Dendritic cell treated with granulocyte-macrophage colony-stimulating factor and Interleukin-4, amounts not matched to agents 40 ng/mL and 50 ng/mL, for 4 days (primary cell): ENCODE data around the gene MSI2.

ENCODE experiments used
- H3K27ac Mint-ChIP-seq: one replicate; pipeline ENCODE4 v1.8.0; 2022; ENCODE audit warnings: mild to moderate bottlenecking, mixed read lengths
- H3K27me3 Mint-ChIP-seq: one replicate; pipeline ENCODE4 v1.8.0; 2022; ENCODE audit warnings: mild to moderate bottlenecking, mixed read lengths
- H3K36me3 Mint-ChIP-seq: one replicate; pipeline ENCODE4 v1.8.0; 2022; ENCODE audit warnings: low read depth, mixed read lengths
- H3K4me1 Mint-ChIP-seq: one replicate; pipeline ENCODE4 v1.8.0; 2022; ENCODE audit warnings: low read depth, mixed read lengths
- H3K4me3 Mint-ChIP-seq: one replicate; pipeline ENCODE4 v1.8.0; 2022; ENCODE audit warnings: mild to moderate bottlenecking, moderate library complexity, mixed read lengths
- H3K9me3 Mint-ChIP-seq: one replicate; pipeline ENCODE4 v1.8.0; 2022; ENCODE audit warnings: mixed read lengths
- intact Hi-C: fragments of 100-400 bp; cut with micrococcal nuclease; formaldehyde crosslinking; loops from one replicate; pipeline ENCODE4 v1.15.0; 2022

MSI2 gene

DNA sequence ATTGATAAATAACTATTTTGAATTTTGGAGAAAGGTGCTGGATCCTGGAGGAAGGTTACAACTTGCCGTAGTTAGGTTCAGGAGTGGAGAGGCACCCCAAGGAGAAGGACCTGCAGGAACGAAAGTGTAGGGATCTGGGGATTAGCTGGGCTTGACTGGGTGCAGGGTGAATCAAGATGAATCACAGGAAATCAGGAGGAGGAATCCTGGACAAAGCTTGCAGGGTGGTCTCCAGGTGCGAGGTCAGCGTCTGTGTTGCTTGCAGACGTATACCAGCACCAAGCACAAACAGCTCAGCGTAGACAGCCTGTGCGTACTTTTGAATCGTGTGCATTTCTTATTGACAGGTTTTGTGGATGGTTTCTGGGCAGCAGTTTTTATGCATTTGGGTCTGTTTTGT, 144.3 kb downstream of the MSI2 start:
- H3K36me3 Mint-ChIP-seq = peaks cover 6% of the 10 kb centered on the region
- no peak overlapping the region for H3K4me3 Mint-ChIP-seq
- no peaks in the 10 kb centered on the region for H3K9me3 Mint-ChIP-seq
- intact Hi-C loops = no loop called here
- peaks cover 2% of the 10 kb centered on the region for H3K4me1 Mint-ChIP-seq
- H3K27me3 Mint-ChIP-seq = no peaks in the 10 kb centered on the region
- H3K27ac Mint-ChIP-seq = no peak overlapping the region

DNA sequence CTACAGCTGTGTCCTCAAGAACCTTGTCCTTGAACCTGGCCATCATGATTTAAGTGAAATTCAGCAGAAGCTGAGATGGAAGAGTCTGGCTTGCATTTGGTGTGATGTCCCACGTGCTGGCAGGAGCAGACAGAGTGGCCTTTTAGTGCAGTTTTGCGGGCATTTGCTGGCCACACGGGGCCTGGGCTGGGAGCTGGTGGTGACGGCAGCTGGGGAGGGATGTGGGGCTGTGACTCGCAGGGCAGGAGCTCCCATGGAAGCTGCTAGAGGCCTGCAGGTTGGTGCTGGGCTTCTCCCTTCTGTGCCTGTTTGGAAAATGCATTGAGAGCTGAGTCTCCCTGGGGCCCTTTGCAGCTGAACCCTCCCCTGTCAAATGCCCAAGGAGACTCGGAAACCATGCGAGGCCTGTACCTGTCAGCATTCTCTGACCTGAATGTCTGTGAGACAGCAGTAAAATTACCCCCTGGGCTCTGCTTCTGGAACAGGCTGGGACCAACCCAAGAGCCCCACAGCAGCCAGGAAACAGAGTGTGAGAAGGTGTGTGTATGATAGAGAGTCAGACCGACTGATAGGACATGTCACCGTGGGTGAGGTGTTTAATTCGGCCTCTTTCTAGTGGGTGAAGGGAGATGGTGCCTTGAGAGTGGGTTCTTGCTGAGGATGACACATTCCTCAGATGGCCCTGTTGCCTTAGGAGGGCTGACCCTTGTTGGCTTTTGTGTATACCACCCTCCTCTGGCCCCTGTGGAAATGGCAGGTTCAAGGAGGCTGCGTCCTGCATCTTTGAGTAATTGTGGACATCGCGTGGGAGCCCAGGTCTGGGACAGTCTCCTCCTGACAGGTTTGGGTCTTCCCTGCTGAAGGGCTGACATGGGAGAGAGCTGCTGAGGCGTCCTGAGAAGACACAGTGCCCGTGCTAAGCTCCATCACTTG, 145.5 kb downstream of the MSI2 start:
- no peak overlapping the region for H3K4me3 Mint-ChIP-seq
- H3K36me3 Mint-ChIP-seq = peaks cover 6% of the 10 kb centered on the region
- H3K27me3 Mint-ChIP-seq = no peaks in the 10 kb centered on the region
- intact Hi-C loops = no loop called here
- no peaks in the 10 kb centered on the region for H3K9me3 Mint-ChIP-seq
- peaks cover 14% of the 10 kb centered on the region for H3K4me1 Mint-ChIP-seq
- H3K27ac Mint-ChIP-seq = no peak overlapping the region

DNA sequence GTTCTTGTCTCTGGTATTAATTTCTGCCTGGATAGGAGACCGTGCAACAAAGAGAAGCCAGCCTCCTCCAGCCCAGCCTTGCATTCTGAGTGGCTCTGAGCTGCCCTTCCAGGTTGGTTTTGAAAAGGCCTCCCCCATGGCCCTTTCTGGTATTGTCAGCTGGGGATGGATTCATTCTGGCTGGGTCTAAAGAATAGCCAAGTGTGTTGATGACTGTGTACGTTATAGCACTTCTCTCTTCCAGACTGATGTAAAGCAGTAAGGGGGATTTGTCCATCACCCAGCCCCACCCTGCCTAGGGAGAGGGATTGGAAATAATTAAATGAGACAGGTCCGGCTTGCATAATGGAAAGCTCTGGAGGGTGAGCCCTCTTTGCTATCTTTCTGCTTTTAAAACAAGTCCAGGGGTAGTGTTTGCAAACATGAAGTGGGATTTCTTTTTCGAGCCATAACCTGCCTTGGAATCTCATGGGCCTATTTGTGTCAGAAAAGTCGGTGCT, 146.4 kb downstream of the MSI2 start:
- H3K4me1 Mint-ChIP-seq = peaks cover 23% of the 10 kb centered on the region
- H3K27ac Mint-ChIP-seq = no peak overlapping the region
- no peaks in the 10 kb centered on the region for H3K9me3 Mint-ChIP-seq
- peaks cover 6% of the 10 kb centered on the region for H3K36me3 Mint-ChIP-seq
- no peaks in the 10 kb centered on the region for H3K27me3 Mint-ChIP-seq
- intact Hi-C loops = no loop called here
- H3K4me3 Mint-ChIP-seq = no peak overlapping the region

DNA sequence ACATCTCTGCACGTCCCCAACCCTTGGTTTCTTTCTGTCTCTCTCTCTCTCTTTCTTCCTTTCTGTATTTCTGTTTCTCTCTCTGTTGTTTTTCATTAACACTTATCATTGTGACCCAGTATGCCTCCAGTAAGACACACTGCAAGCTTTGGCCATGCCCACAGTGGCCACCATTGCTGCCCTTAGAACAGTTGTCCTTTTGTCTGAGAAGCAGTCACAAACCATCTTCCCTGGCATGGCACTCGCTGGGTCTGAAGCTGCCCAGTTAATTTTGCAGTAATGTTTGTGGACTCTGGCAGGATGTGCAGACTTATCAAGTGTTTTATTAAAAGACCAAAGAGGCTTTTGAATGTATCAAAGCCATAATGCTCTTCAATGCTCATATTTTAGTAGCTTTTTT, 146.9 kb downstream of the MSI2 start:
- Mint-ChIP-seq H3K27ac (no peak overlapping the region), H3K27me3 (no peaks in the 10 kb centered on the region), H3K4me3 (no peak overlapping the region), H3K4me1 (peaks cover 25% of the 10 kb centered on the region), H3K9me3 (no peaks in the 10 kb centered on the region), H3K36me3 (peaks cover 6% of the 10 kb centered on the region)
- intact Hi-C loops = no loop called here

DNA sequence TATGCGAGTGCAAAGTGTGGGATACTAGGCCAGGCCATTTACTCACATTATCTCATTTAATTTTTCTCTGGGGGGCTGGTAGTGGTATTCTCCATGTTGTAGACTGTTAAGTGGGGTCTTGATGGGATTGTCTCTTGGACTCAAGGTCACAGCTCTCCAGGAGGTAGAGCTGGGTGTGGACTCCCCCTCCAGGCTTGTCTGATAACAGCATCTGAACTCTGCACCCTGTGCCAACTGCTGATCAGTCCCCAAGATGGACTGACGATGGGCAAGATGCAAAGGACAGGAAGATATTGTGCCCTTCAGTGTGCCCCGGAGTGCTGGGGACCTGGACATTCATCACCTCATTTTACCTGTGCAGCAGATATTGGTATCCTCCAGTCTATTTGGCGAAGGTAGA, 147.8 kb downstream of the MSI2 start:
- Mint-ChIP-seq H3K4me1 (peaks cover 32% of the 10 kb centered on the region), H3K27me3 (no peaks in the 10 kb centered on the region), H3K36me3 (peaks cover 6% of the 10 kb centered on the region), H3K4me3 (no peak overlapping the region), H3K9me3 (no peaks in the 10 kb centered on the region), H3K27ac (no peak overlapping the region)
- intact Hi-C loops = no loop called here

DNA sequence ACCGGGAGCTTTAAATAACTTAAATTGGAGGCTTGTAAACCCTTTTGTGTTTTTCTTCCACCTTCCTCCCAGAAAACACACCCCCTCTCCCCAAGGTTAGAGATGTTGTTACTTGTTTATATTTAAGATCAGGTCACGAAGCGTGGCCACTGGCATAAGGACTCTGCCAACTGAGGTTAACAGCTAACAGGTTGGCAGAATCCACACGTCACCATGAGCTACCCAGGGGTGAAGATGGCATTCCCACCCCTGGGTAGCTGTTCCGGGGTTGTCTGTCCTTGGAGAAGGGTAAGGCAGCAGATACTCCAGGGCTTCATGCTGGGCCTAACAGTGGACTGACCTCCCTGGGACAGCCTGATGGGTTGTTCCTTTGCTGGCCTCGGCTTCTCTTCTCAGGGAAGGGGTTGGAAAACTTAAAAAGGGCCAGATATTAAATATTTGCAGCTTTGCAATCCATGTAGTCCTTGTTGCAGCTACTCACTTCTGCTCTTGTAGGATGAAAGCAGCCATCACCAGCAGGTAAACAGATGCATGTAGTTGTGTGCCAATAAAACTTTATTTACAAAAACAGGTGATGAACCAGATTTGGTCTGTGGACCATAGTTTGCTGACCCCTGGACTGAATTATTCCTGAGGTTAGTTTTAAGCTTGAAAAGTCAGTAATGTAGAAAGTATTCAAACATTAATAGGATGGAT, 148.6 kb downstream of the MSI2 start:
- no peaks in the 10 kb centered on the region for H3K9me3 Mint-ChIP-seq
- intact Hi-C loops = no loop called here
- no peak overlapping the region for H3K27ac Mint-ChIP-seq
- H3K36me3 Mint-ChIP-seq = peaks cover 6% of the 10 kb centered on the region
- no peaks in the 10 kb centered on the region for H3K27me3 Mint-ChIP-seq
- peaks cover 32% of the 10 kb centered on the region for H3K4me1 Mint-ChIP-seq
- no peak overlapping the region for H3K4me3 Mint-ChIP-seq

DNA sequence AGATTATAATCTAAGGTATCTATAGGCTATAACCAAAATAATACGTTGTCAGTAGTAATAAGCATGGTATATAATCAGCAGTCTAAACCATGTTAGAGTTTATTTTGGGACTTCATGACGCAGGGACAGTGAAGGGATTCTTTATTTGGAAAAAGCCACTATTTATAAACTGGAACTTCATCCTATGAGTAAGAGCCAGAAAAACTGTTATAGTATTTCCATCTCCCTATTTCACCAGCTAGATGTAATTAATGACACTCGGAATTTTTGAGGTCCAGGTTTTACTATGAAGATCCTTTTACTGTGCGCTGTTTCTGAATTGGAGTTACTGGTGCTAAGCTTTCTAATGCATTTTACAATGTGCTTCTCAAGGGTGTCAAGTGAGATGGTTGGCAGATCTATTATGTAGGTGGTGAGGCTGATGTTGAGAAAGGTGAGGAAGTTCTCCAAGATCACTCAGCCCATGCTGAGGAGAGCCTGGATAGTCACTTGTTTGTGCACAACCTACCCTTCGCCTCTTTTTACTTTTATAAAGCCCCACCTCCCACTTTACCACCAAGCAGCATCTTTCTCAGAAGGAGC, 149.3 kb downstream of the MSI2 start:
- intact Hi-C loops = no loop called here
- H3K36me3 Mint-ChIP-seq = peaks cover 6% of the 10 kb centered on the region
- no peaks in the 10 kb centered on the region for H3K27me3 Mint-ChIP-seq
- peaks cover 32% of the 10 kb centered on the region for H3K4me1 Mint-ChIP-seq
- H3K27ac Mint-ChIP-seq = no peak overlapping the region
- no peak overlapping the region for H3K4me3 Mint-ChIP-seq
- no peaks in the 10 kb centered on the region for H3K9me3 Mint-ChIP-seq

DNA sequence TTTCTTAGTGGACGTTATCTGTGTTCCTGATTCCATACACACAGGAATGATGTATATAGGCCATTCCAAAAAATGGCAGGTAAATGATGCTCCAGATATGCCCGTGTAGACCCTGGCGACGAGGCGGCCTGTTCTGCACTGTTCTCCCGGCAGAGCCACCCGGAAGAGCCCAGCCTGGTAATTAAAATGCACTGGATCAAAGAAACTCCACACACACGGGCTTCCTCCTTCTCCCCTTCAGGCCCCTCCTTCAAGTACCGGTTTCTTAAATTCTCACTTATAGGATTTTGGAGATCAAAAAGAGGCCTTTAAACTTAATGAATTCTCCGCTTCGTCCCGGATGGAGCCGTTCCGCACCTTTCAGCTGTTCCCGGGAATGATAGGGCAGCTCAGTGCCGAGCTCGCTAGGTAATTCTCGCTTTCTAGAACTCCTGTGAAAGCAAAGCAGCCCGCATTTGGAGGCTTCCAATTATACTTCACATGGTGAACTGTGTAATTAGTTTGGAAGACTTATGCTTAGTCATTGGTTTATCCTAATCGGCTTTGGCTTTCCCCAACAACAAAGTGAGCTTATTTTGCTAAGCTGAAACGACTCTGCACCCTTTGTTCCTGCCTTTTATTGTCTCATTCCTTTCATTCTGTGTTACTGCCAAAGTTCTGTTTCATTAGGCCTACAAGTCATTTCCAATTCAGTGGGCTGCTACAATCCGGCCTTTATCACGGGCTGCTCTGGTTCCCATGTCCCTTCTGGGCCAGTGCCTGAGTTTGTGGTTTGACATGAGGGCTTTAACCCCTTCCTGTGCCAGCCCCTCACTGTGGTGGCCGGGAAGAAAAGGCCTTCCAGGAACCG, 150.0 kb downstream of the MSI2 start:
- H3K36me3 Mint-ChIP-seq = peaks cover 6% of the 10 kb centered on the region
- peaks cover 32% of the 10 kb centered on the region for H3K4me1 Mint-ChIP-seq
- peak overlapping the region; percentile 54 for H3K27ac Mint-ChIP-seq
- no peaks in the 10 kb centered on the region for H3K9me3 Mint-ChIP-seq
- H3K4me3 Mint-ChIP-seq = peak overlapping the region; percentile 30
- H3K27me3 Mint-ChIP-seq = no peaks in the 10 kb centered on the region
- intact Hi-C loops = no loop called here

DNA sequence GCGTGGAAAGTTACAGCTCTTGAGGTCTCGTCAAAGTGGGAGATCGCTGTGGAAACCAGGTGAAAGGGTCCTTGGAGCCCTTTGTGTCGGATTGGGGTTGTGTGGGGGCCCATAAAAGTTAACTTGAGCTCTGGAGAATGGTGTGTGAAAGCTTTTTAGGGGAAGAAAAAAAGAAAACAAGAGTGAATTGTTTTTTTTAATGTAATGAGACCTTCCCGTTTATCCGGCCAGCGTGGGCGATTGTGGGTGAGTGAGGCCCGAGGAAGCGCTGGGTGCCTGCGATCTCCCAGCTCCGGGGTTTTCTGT, 150.6 kb downstream of the MSI2 start:
- peak overlapping the region; percentile 54 for H3K27ac Mint-ChIP-seq
- intact Hi-C loops = no loop called here
- no peaks in the 10 kb centered on the region for H3K9me3 Mint-ChIP-seq
- peaks cover 6% of the 10 kb centered on the region for H3K36me3 Mint-ChIP-seq
- peaks cover 32% of the 10 kb centered on the region for H3K4me1 Mint-ChIP-seq
- H3K27me3 Mint-ChIP-seq = no peaks in the 10 kb centered on the region
- peak overlapping the region; percentile 30 for H3K4me3 Mint-ChIP-seq

DNA sequence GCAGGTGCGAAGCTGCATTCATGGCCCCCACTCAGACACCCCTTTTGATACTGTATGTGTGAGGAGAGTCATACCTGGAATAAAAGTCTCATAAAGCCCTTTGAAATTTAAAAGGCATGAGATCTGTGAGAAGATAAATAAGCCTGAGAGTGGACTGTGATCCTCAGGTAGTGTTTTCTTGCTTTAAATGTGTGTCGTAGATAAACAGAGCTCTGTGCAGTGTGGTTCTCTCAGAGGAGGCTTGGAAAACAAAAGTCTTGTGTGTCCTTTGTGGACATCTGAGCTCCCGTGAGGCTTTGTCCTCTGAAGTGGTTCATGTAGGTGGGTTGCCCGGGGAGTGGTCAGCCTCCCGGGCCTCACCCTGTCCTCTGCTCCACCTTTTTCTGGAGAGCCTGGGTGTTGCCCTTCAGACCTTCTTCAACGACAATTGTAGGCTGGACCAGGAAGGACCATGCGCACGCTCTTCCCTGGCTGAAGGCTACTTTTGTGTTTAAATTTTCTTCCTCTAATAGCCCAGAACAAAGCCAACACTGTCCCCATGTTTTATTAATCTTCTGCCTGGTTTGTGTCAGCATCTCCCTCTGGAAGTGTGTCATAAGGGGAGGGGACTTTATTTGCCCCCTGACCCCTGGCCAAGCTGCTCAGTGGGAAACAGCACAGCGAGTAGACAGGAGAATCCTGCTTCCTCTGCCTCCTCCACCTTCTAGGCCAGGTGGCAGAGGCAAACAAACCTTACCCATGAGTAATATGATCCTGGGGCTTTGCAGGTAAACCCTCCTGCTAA, 151.2 kb downstream of the MSI2 start:
- peak overlapping the region; percentile 54 for H3K27ac Mint-ChIP-seq
- intact Hi-C loops = no loop called here
- no peaks in the 10 kb centered on the region for H3K9me3 Mint-ChIP-seq
- peaks cover 32% of the 10 kb centered on the region for H3K4me1 Mint-ChIP-seq
- no peaks in the 10 kb centered on the region for H3K27me3 Mint-ChIP-seq
- H3K4me3 Mint-ChIP-seq = peak overlapping the region; percentile 42
- H3K36me3 Mint-ChIP-seq = peaks cover 6% of the 10 kb centered on the region

DNA sequence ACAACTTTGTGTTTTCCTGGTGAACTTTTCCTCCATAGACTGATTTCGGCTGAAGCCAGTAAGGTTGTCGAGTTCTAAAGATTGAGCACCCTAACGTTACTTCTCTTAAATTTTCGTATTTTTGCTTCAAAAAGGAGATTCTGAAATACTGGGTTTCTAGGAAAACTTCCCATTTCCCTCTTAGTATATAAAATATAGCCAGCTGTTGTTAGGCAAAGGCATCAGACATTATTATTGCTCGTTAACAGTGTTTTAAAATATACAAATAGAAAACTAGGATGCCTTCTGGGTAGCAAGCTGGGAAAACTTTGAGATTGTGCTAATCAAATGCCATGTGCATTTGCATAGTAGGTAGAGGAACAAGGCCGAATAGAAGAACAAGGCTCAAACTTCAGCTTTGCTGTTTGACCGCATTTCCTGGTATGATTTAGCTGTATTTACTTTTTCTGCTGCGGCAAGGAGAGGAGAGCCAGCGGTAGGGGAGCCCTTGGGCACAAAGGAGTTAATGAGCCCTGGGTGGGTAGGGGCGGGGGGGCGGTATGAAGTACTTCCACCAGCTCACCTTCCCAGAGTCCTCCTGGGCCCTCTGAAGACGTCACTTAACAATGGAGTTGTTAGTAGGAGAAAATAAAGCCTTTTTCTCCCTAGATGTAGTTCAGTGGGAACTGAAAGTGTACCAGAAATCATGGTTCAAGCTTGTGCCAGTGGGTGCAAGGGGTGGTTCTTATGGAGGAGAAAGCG, 151.9 kb downstream of the MSI2 start:
- Mint-ChIP-seq H3K36me3 (peaks cover 6% of the 10 kb centered on the region), H3K4me3 (peak overlapping the region; percentile 39), H3K4me1 (peaks cover 32% of the 10 kb centered on the region), H3K9me3 (no peaks in the 10 kb centered on the region), H3K27ac (peak overlapping the region; percentile 54), H3K27me3 (no peaks in the 10 kb centered on the region)
- intact Hi-C loops = no loop called here

DNA sequence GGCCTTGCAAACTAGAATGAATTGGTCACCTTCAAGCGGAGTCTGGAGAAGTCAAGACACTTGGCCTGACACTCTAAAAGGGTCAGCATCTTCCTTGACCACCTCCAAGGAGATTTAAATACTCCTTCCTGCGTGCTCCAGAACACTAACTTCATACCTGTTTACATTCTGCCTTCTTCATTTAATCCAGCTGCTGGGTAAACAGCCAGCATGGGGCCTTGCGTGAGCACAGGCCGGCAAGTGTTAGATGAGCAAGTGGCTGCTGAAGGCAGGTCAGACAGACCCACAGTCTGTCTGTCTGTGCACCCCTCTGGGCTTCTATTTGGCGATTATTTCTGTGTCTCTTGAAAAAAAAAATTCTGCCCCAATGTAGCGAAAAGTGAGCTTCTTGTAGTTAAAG, 153.8 kb downstream of the MSI2 start:
- no peaks in the 10 kb centered on the region for H3K36me3 Mint-ChIP-seq
- no peak overlapping the region for H3K4me3 Mint-ChIP-seq
- no peaks in the 10 kb centered on the region for H3K9me3 Mint-ChIP-seq
- no peak overlapping the region for H3K27ac Mint-ChIP-seq
- no peaks in the 10 kb centered on the region for H3K27me3 Mint-ChIP-seq
- H3K4me1 Mint-ChIP-seq = peaks cover 32% of the 10 kb centered on the region
- intact Hi-C loops = no loop called here
